ENCODE measurements around the gene NACC2. TPM values are rescaled to one million over a fixed set of nuclear protein-coding genes. Genes with fewer than 3 reads are reported as not detected.

NACC2 gene
- total RNA-seq, 1 donor from 2014 or later = 9.6 TPM

DNA sequence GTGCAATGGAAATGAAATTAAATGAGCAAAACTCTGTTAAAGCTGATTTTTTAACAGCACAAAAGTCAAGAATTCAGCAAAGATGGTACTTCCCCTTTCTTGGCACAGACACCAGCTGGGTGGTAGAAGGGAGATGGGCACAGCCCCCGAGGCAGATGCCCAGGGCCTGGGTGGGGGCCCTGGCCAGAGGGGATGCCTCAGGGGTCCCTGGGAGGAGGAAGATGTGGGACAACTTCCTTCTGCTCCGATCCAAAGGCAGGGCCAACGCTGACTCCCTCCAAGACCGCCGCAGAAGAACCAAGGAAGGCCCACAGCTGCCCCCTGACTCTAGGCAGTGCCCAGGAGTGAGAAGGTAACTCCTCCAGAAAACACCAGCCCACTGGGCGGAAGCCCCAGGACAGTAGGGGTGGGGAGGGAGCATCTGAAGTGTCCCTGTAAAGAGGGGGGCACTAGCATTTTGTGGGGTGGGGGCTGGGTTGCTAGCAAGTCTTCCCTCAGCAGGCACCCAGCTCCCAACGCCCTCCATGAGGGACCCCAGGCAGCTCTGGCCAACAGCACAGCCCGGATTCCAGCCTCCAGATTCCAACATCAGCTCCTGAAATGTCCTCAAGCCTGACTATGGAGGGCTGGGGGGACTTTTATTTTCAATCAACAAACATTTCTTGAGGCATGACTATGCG, 4.9 kb downstream of the NACC2 start:
- H3K4me3 Mint-ChIP-seq (ENCODE audit: unreplicated experiment) = no peak overlapping the region
- no peaks in the 10 kb centered on the region for H3K4me1 Mint-ChIP-seq (ENCODE audit: unreplicated experiment)
- no peaks in the 10 kb centered on the region for H3K9me3 Mint-ChIP-seq (ENCODE audit: unreplicated experiment)
- peaks cover 10% of the 10 kb centered on the region for H3K27me3 Mint-ChIP-seq (ENCODE audit: unreplicated experiment)
- TF ChIP-seq, protein P1, sequence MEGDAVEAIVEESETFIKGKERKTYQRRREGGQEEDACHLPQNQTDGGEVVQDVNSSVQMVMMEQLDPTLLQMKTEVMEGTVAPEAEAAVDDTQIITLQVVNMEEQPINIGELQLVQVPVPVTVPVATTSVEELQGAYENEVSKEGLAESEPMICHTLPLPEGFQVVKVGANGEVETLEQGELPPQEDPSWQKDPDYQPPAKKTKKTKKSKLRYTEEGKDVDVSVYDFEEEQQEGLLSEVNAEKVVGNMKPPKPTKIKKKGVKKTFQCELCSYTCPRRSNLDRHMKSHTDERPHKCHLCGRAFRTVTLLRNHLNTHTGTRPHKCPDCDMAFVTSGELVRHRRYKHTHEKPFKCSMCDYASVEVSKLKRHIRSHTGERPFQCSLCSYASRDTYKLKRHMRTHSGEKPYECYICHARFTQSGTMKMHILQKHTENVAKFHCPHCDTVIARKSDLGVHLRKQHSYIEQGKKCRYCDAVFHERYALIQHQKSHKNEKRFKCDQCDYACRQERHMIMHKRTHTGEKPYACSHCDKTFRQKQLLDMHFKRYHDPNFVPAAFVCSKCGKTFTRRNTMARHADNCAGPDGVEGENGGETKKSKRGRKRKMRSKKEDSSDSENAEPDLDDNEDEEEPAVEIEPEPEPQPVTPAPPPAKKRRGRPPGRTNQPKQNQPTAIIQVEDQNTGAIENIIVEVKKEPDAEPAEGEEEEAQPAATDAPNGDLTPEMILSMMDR (IDR thresholded peaks at IDR 0.05; ENCODE audit: unreplicated experiment) = no peak
- no peaks in the 10 kb centered on the region for H3K36me3 Mint-ChIP-seq (ENCODE audit: low read depth, unreplicated experiment)
- peak overlapping the region; percentile 0 for H3K27ac Mint-ChIP-seq (ENCODE audit: unreplicated experiment)
- no peak for DNase-seq (ENCODE audit: low spot score)

DNA sequence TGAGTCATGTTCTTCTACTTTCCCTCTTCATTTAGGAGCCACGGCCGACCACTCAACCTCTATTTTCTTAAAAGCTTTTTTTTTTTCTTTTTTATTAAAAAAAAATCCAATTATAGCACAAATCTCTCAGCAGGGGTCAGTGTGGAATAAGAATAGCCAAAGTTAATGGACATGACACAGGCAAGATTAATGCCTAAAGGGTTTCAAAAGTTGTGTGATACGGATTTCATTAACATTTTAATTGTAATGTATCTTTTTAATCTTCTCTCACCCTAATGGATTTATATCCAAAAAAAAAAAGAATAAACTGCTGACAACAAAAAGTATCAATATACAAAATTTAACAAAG, 5.4 kb downstream of the NACC2 start:
- Mint-ChIP-seq H3K4me1 (ENCODE audit: unreplicated experiment) (no peaks in the 10 kb centered on the region), H3K27ac (ENCODE audit: unreplicated experiment) (peak overlapping the region; percentile 0), H3K36me3 (ENCODE audit: low read depth, unreplicated experiment) (no peaks in the 10 kb centered on the region), H3K4me3 (ENCODE audit: unreplicated experiment) (no peak overlapping the region), H3K27me3 (ENCODE audit: unreplicated experiment) (peaks cover 10% of the 10 kb centered on the region), H3K9me3 (ENCODE audit: unreplicated experiment) (no peaks in the 10 kb centered on the region)
- no peak for DNase-seq (ENCODE audit: low spot score)
- TF ChIP-seq, protein P1 (IDR thresholded peaks at IDR 0.05; ENCODE audit: unreplicated experiment) = no peak

DNA sequence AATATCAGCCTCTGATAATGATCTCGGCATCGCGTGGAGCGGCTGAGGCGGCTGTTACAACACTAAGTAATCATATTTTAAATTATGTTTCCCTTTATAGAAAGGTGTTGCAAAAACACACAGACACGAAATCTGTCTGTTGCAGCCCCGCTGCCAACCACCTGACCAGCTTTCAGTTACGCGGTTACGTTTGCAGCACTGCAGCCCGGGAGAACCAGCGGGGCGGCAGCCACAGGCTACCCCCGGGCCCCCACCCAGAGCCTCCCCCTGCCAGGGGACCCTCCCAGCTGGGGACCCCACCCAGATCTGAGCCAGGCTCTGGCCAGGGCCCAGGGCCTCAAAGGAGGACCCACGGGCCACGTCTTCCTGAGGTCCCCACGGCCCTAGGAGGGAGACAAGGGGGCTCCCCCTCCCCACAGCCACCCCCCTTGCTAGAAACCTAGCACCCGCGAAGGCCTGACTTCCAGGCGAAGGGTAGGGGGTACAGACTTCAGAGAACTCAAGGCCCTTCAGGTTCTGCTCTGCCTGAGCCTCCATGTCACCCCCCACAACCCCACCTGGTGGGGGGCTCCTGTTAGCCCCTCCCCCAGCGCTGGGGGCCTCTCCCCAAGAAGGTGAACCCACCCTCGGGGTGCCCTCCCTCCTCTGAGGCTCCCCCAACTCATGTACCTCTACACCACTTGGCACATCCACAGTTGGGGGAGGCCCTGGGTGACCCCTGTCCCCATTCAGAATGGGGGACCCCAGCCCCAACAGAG, 6.0 kb downstream of the NACC2 start:
- Mint-ChIP-seq H3K36me3 (ENCODE audit: low read depth, unreplicated experiment) (no peaks in the 10 kb centered on the region), H3K9me3 (ENCODE audit: unreplicated experiment) (no peaks in the 10 kb centered on the region), H3K4me1 (ENCODE audit: unreplicated experiment) (no peaks in the 10 kb centered on the region), H3K27ac (ENCODE audit: unreplicated experiment) (no peak overlapping the region), H3K27me3 (ENCODE audit: unreplicated experiment) (peaks cover 10% of the 10 kb centered on the region), H3K4me3 (ENCODE audit: unreplicated experiment) (no peak overlapping the region)
- no peak for DNase-seq (ENCODE audit: low spot score)
- TF ChIP-seq, protein P1 (IDR thresholded peaks at IDR 0.05; ENCODE audit: unreplicated experiment) = no peak

DNA sequence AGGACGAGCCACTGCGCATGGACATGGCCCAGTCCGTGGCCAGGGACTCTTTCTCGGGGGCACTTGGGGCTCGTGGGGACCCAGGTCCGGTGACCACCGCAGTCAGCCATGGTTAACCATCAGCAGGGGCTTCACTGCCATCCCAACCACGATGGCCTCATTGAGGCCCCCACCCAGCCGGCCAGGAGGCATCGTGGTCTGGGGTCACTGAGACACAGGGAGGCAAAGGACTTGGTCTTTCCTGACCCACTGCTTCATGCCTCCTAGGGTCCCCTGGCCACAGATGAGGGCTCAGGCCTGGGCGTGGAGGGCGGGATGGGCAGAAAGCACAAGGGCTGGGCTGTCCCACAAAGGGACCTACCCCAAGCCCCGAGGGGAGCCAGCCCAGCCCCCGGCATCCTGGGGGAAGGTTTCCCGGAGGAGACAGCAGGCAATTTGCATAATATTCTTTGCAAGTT, 6.6 kb downstream of the NACC2 start:
- no peak for DNase-seq (ENCODE audit: low spot score)
- no peaks in the 10 kb centered on the region for H3K9me3 Mint-ChIP-seq (ENCODE audit: unreplicated experiment)
- TF ChIP-seq, protein P1 (IDR thresholded peaks at IDR 0.05; ENCODE audit: unreplicated experiment) = no peak
- no peak overlapping the region for H3K4me3 Mint-ChIP-seq (ENCODE audit: unreplicated experiment)
- no peak overlapping the region for H3K27ac Mint-ChIP-seq (ENCODE audit: unreplicated experiment)
- no peaks in the 10 kb centered on the region for H3K36me3 Mint-ChIP-seq (ENCODE audit: low read depth, unreplicated experiment)
- no peaks in the 10 kb centered on the region for H3K4me1 Mint-ChIP-seq (ENCODE audit: unreplicated experiment)
- peaks cover 10% of the 10 kb centered on the region for H3K27me3 Mint-ChIP-seq (ENCODE audit: unreplicated experiment)

Data from endothelial cell (in vitro differentiated cells).